ENCODE data around the gene P2RX4.
A peak's percentile ranks its signal among the peaks of the same experiment; 100 is the strongest.
"Not testable (repeated sequence)": the region's sequence is repeated elsewhere in the genome, so short reads cannot be mapped to it uniquely, and the experiment has no call there.

The P2RX4 gene

GRCh38 chr12:121222847-121223246, 12.9 kb downstream of the P2RX4 start:
- no peak for DNase-seq (ENCODE audit: low read depth)
- no peak overlapping the region for H3K4me3 ChIP-seq (ENCODE audit: low read length)
- no peak for TF ChIP-seq CTCF (conservative IDR thresholded peaks at IDR 0.05; ENCODE audit: low read depth, low read length)

- no peak for DNase-seq (ENCODE audit: low read depth)
- no peak overlapping the region for H3K4me3 ChIP-seq (ENCODE audit: low read length)
- peak; percentile 25 for TF ChIP-seq CTCF (conservative IDR thresholded peaks at IDR 0.05; ENCODE audit: low read depth, low read length)
Measured at GRCh38 chr12:121223292-121224285, 13.7 kb downstream of the P2RX4 start.

GRCh38 chr12:121224591-121224990, 14.7 kb downstream of the P2RX4 start:
- H3K4me3 ChIP-seq (ENCODE audit: low read length): no peak overlapping the region
- no peak for TF ChIP-seq CTCF (conservative IDR thresholded peaks at IDR 0.05; ENCODE audit: low read depth, low read length)

GRCh38 chr12:121226399-121226798, 16.5 kb downstream of the P2RX4 start:
- H3K4me3 ChIP-seq (ENCODE audit: low read length): no peak overlapping the region
- no peak for TF ChIP-seq CTCF (conservative IDR thresholded peaks at IDR 0.05; ENCODE audit: low read depth, low read length)
- DNase-seq (ENCODE audit: low read depth): no peak

More at GRCh38 chr12:121224591-121224990, 14.7 kb downstream of the P2RX4 start:
- no peak for DNase-seq (ENCODE audit: low read depth)

GRCh38 chr12:121226871-121227270, 16.9 kb downstream of the P2RX4 start:
- DNase-seq (ENCODE audit: low read depth); H3K4me3 ChIP-seq (ENCODE audit: low read length): not testable (repeated sequence)

GRCh38 chr12:121227294-121227693, 17.4 kb downstream of the P2RX4 start:
- no peak overlapping the region for H3K4me3 ChIP-seq (ENCODE audit: low read length)
- no peak for TF ChIP-seq CTCF (conservative IDR thresholded peaks at IDR 0.05; ENCODE audit: low read depth, low read length)
- no peak for DNase-seq (ENCODE audit: low read depth)

GRCh38 chr12:121228919-121229665, 19.2 kb downstream of the P2RX4 start:
- DNase-seq (ENCODE audit: low read depth): no peak
- H3K4me3 ChIP-seq (ENCODE audit: low read length): no peak overlapping the region
- no peak for TF ChIP-seq CTCF (conservative IDR thresholded peaks at IDR 0.05; ENCODE audit: low read depth, low read length)

Measured in retinal pigment epithelial cell (primary cell).